Urothelium cell line (cell line): ENCODE results near the gene CARD11.
A peak's percentile ranks its signal among the peaks of the same experiment; 100 is the strongest.

ENCODE experiments used
- DNase-seq: peaks from one replicate; pipeline ENCODE4 v3.0.0; 2011; ENCODE audit warnings: low spot score, mixed read lengths
- FAIRE-seq: peaks from 2 replicates; lab custom pipeline; 2011; peaks lifted over from hg19 to GRCh38; lab: Jason Lieb, UNC

Gene CARD11

GRCh38 chr7:2861509-2861908, 182.2 kb downstream of the CARD11 start:
- DNase-seq (no peak), FAIRE-seq (peak; percentile 66)

GRCh38 chr7:2860627-2861133, 183.0 kb downstream of the CARD11 start:
- FAIRE-seq = no peak
- no peak for DNase-seq

- FAIRE-seq (peak; percentile 91), DNase-seq (no peak)
Observed at GRCh38 chr7:2859952-2860351, 183.7 kb downstream of the CARD11 start.

- FAIRE-seq = peak; percentile 9
- DNase-seq = no peak
Observed at GRCh38 chr7:2858621-2859020, 185.0 kb downstream of the CARD11 start.

- DNase-seq (peak; percentile 58), FAIRE-seq (peak; percentile 99)
Observed at GRCh38 chr7:2856388-2857169, 187.1 kb downstream of the CARD11 start.
